Fibroblast of lung (primary cell): ENCODE measurements around the gene MPC1.
"Not testable (repeated sequence)": the region's sequence is repeated elsewhere in the genome, so short reads cannot be mapped to it uniquely, and the experiment has no call there.

Source experiments
- CTCF ChIP-seq, 2 donors: IDR thresholded peaks in 1 of 2; conservative IDR thresholded peaks in 1 of 2; 1 replicate in 1 of 2; 2 replicates in 1 of 2; pipeline ENCODE4 v1.5.1; 2011 to 2012; ENCODE audit warnings: low read length in 2 of 2, control low read depth in 1 of 2, inconsistent platforms in 1 of 2, low read depth in 1 of 2, mild to moderate bottlenecking in 1 of 2
- EZH2 ChIP-seq: IDR thresholded peaks from 2 replicates; pipeline ENCODE4 v1.5.1; 2012; ENCODE audit warnings: low read length, control low read depth, mild to moderate bottlenecking; ENCODE audit errors: missing control alignments

GRCh38 chr6:166392755-166393534, 10.2 kb upstream of the MPC1 start:
- not testable (repeated sequence) for TF ChIP-seq CTCF (conservative IDR thresholded peaks at IDR 0.05 in 1 of 2, IDR thresholded peaks at IDR 0.05 in 1 of 2; ENCODE audit: low read depth in 1 of 2, low read length in 2 of 2); EZH2
